Left ventricle myocardium inferior (tissue), 1 donor: ENCODE measurements around the gene TSPY9. TPM values are rescaled to one million over a fixed set of nuclear protein-coding genes. Genes with fewer than 3 reads are reported as not detected.
"Not testable (repeated sequence)": the region's sequence is repeated elsewhere in the genome, so short reads cannot be mapped to it uniquely, and the experiment has no call there.

ENCODE experiments used
- DNase-seq: peaks from one replicate; pipeline ENCODE4 v3.0.0-alpha.2; 2020
- H3K27ac ChIP-seq: fragments of 200-600 bp; replicated peaks from 2 replicates; pipeline ENCODE4 v1.8.0; 2021
- H3K27me3 ChIP-seq: fragments of 200-600 bp; 2 replicates; pipeline ENCODE4 v1.8.0; 2021; ENCODE audit warnings: low read depth
- H3K36me3 ChIP-seq: fragments of 200-600 bp; 2 replicates; pipeline ENCODE4 v1.8.0; 2021
- H3K4me1 ChIP-seq: fragments of 200-600 bp; 2 replicates; pipeline ENCODE4 v1.8.0; 2021
- H3K4me3 ChIP-seq: fragments of 200-600 bp; 2 replicates; pipeline ENCODE4 v1.8.0; 2021; ENCODE audit warnings: mild to moderate bottlenecking, moderate library complexity
- H3K9me3 ChIP-seq: fragments of 200-600 bp; replicated peaks from 2 replicates; pipeline ENCODE4 v1.8.0; 2021
- intact Hi-C: fragments of 100-400 bp; cut with micrococcal nuclease; formaldehyde crosslinking; loops from one replicate; pipeline ENCODE4 v1.11.0; 2022
- long read RNA-seq: library from polyadenylated mRNA; unstranded; transcript quantifications from one replicate; pipeline ENCODE4 v2.0.0, GENCODE V29; 2021
- total RNA-seq: library from RNA; stranded (reverse); fragmentation: NEBNext Ultra II Directional; extraction: Animal tissue kit (Norgen Biotek cat#: 25700); gene quantifications from one replicate; pipeline ENCODE4 v1.2.1, GENCODE V29; 2021
- donor health status: DM: no; HTN: yes; CAD: no; lungs with severe emphysema.

Gene TSPY9, protein sequence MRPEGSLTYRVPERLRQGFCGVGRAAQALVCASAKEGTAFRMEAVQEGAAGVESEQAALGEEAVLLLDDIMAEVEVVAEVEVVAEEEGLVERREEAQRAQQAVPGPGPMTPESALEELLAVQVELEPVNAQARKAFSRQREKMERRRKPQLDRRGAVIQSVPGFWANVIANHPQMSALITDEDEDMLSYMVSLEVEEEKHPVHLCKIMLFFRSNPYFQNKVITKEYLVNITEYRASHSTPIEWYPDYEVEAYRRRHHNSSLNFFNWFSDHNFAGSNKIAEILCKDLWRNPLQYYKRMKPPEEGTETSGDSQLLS
- total RNA-seq = not detected
- long read RNA-seq = 0 reads

DNA sequence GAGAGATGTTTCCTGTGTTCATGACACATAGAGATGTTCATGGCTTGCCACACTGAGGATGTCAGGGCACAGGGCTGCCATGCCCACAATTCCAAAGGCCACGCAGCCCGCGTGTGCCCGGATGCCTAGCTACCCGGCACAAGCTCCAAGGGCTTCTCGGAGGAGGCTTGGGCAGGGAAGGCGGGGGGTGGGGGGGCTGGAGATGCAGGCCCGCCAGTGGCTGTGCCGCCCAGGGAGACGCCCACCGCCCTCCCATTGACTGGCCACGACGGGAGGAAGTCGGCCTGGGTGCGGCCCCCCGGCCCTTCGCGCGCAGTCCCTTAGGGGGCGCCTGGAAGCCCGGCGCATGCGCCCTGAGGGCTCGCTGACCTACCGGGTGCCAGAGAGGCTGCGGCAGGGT, at the start of gene TSPY9:
TSS of gene TSPY9 (plus strand) at position 301 of the 400 bp plus-strand sequence. CDS start at position 347, 46 bp downstream.
- H3K36me3 ChIP-seq, DNase-seq, H3K27ac ChIP-seq, H3K4me3 ChIP-seq, H3K9me3 ChIP-seq, H3K27me3 ChIP-seq, H3K4me1 ChIP-seq, intact Hi-C loops: not testable (repeated sequence)

DNA sequence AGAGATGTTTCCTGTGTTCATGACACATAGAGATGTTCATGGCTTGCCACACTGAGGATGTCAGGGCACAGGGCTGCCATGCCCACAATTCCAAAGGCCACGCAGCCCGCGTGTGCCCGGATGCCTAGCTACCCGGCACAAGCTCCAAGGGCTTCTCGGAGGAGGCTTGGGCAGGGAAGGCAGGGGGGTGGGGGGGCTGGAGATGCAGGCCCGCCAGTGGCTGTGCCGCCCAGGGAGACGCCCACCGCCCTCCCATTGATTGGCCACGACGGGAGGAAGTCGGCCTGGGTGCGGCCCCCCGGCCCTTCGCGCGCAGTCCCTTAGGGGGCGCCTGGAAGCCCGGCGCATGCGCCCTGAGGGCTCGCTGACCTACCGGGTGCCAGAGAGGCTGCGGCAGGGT, 20.4 kb upstream of the TSPY9 start, which contains the start of gene TSPY1:
TSS of gene TSPY1 (plus strand) at position 301 of the 400 bp plus-strand sequence. CDS start at position 347, 46 bp downstream.
- H3K27me3 ChIP-seq, H3K4me1 ChIP-seq, H3K36me3 ChIP-seq, intact Hi-C loops, H3K4me3 ChIP-seq, DNase-seq, H3K9me3 ChIP-seq, H3K27ac ChIP-seq: not testable (repeated sequence)

DNA sequence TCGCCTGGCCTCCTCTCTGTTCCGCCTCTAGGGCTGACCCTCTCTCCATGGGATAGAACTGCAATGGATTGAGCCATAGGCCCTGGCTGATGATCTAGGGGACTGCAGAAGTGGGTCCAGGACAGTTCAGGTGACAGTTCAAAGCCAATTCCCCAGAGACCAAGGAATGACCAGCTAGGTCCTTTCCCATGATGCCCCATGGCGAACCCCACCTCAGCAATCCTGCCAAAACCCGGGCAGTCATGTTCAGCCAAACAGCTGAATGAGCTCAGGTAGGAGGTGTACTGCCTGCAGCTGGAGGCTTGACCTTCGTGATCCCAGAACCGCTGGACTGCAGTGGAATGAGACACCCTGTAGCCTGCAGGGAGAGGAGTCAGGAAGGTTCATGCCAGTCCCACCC, 17.3 kb downstream of the TSPY9 start:
- intact Hi-C loops, H3K4me3 ChIP-seq, DNase-seq, H3K9me3 ChIP-seq, H3K4me1 ChIP-seq, H3K36me3 ChIP-seq, H3K27me3 ChIP-seq, H3K27ac ChIP-seq: not testable (repeated sequence)

DNA sequence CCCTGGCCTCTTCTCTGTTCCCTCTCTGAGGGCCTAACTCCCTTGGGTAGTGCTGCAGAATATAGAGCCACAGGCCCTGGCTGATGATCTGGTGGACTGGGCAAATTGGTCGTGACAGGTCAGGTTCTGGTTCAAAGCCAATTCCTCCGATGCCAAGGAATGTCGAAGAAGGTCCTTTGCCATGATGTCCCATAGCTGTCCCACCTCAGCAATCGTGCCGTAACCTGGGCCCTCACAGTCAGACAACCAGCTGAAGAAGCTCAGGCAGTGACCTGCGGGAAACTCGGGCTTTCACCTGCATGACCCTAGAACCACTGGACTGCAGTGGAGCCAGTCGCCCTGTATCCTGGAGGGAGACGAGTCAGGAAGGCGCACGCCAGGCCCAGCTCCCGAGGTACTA, 29.2 kb downstream of the TSPY9 start:
- H3K27me3 ChIP-seq, H3K36me3 ChIP-seq, H3K27ac ChIP-seq, DNase-seq, H3K9me3 ChIP-seq, intact Hi-C loops, H3K4me1 ChIP-seq, H3K4me3 ChIP-seq: not testable (repeated sequence)

DNA sequence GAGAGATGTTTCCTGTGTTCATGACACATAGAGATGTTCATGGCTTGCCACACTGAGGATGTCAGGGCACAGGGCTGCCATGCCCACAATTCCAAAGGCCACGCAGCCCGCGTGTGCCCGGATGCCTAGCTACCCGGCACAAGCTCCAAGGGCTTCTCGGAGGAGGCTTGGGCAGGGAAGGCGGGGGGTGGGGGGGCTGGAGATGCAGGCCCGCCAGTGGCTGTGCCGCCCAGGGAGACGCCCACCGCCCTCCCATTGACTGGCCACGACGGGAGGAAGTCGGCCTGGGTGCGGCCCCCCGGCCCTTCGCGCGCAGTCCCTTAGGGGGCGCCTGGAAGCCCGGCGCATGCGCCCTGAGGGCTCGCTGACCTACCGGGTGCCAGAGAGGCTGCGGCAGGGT, 40.5 kb downstream of the TSPY9 start, which contains the start of gene TSPY10:
TSS of gene TSPY10 (plus strand) at position 301 of the 400 bp plus-strand sequence. CDS start at position 347, 46 bp downstream.
- intact Hi-C loops, DNase-seq, H3K27me3 ChIP-seq: not testable (repeated sequence)

More for the DNA sequence above, 40.5 kb downstream of the TSPY9 start, which contains the start of gene TSPY10:
- not testable (repeated sequence) for H3K9me3 ChIP-seq, H3K4me1 ChIP-seq, H3K27ac ChIP-seq, H3K36me3 ChIP-seq, H3K4me3 ChIP-seq

Other genes starting within 250 kb of the TSPY9 start
- not detected for gene TSPY4, start 149.8 kb upstream of the TSPY9 start, total RNA-seq
- not detected for gene TSPY8, start 129.5 kb upstream of the TSPY9 start, total RNA-seq
- not detected for gene TSPY3, start 88.8 kb upstream of the TSPY9 start, total RNA-seq
- gene TSPY1, start 20.3 kb upstream of the TSPY9 start, total RNA-seq = not detected
- gene TSPY10, start 40.6 kb downstream of the TSPY9 start, total RNA-seq = not detected